Sigmoid colon (tissue), 4 donors: Measurements from ENCODE around the gene EXOSC2.

Source experiments
- EP300 ChIP-seq, 4 donors: sonication (generic); formaldehyde crosslinking; IDR thresholded peaks; one replicate each; pipeline ENCODE4 v1.6.1; 2017; ENCODE audit warnings: antibody characterized with exemption in 4 of 4
- POLR2A ChIP-seq, 2 donors: fragments of 450-650 bp; IDR thresholded peaks; one replicate each; pipeline ENCODE4 v1.6.1; 2016; ENCODE audit warnings: antibody characterized with exemption in 2 of 2, mild to moderate bottlenecking in 2 of 2, moderate library complexity in 2 of 2
- POLR2AphosphoS5 ChIP-seq, 4 donors: sonication (generic); formaldehyde crosslinking; IDR thresholded peaks; one replicate each; pipeline ENCODE4 v1.6.1; 2017; ENCODE audit warnings: antibody characterized with exemption in 4 of 4
- TF ChIP-seq, protein P1 (sequence below), 4 experiments: fragments of 450-650 bp in 3 of 4; fragments of 200-600 bp in 1 of 4; IDR thresholded peaks; one replicate each; pipeline ENCODE4 v1.5.1; 2016 to 2019; ENCODE audit warnings: antibody characterized with exemption in 4 of 4, mild to moderate bottlenecking in 3 of 4, moderate library complexity in 2 of 4

DNA sequence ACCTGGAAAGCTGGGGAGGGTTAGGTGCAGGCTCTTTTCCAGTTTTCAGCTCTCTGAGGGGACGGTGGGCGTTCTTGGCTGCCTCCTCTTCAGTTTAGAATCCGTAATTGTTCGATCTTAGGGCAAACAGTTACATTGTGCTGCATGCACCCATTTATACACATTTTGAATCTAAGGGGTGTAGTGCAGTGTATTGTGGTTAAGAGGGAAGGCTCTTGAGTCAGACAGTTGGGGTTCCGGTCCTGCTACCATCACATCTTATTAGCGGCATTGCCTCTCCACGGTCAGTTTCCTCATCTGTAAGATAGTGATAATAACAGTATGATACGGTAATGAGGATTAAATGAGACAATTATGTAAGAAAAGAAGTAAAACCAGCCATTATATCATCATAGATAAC is 625 bp downstream of the EXOSC2 start:
- TF ChIP-seq EP300 (IDR thresholded peaks at IDR 0.05) (no peak), POLR2AphosphoS5 (IDR thresholded peaks at IDR 0.05) (no peak), POLR2A (IDR thresholded peaks at IDR 0.05) (no peak)
- TF ChIP-seq, protein P1, sequence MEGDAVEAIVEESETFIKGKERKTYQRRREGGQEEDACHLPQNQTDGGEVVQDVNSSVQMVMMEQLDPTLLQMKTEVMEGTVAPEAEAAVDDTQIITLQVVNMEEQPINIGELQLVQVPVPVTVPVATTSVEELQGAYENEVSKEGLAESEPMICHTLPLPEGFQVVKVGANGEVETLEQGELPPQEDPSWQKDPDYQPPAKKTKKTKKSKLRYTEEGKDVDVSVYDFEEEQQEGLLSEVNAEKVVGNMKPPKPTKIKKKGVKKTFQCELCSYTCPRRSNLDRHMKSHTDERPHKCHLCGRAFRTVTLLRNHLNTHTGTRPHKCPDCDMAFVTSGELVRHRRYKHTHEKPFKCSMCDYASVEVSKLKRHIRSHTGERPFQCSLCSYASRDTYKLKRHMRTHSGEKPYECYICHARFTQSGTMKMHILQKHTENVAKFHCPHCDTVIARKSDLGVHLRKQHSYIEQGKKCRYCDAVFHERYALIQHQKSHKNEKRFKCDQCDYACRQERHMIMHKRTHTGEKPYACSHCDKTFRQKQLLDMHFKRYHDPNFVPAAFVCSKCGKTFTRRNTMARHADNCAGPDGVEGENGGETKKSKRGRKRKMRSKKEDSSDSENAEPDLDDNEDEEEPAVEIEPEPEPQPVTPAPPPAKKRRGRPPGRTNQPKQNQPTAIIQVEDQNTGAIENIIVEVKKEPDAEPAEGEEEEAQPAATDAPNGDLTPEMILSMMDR (IDR thresholded peaks at IDR 0.05): no peak
